ENCODE data around the gene B3GAT1.

GRCh38 chr11:134452838-134453155 is 40.8 kb upstream of the B3GAT1 start:
- TF ChIP-seq CTCF (conservative IDR thresholded peaks at IDR 0.05; ENCODE audit: low read depth, low read length) = no peak
- TF ChIP-seq EZH2 (IDR thresholded peaks at IDR 0.05; ENCODE audit: borderline replicate concordance, low read depth, low read length, poor library complexity, severe bottlenecking) = no peak

Measured in A673 (cell line).